ENCODE measurements around the gene NCKAP5. TPM values are rescaled to one million over a fixed set of nuclear protein-coding genes. Genes with fewer than 3 reads are reported as not detected.

NCKAP5 gene
- total and polyA plus RNA-seq, 9 of the 15 experiments (the other 6 are each of a cell fraction or from before 2014, with no cell fraction given): not detected

DNA sequence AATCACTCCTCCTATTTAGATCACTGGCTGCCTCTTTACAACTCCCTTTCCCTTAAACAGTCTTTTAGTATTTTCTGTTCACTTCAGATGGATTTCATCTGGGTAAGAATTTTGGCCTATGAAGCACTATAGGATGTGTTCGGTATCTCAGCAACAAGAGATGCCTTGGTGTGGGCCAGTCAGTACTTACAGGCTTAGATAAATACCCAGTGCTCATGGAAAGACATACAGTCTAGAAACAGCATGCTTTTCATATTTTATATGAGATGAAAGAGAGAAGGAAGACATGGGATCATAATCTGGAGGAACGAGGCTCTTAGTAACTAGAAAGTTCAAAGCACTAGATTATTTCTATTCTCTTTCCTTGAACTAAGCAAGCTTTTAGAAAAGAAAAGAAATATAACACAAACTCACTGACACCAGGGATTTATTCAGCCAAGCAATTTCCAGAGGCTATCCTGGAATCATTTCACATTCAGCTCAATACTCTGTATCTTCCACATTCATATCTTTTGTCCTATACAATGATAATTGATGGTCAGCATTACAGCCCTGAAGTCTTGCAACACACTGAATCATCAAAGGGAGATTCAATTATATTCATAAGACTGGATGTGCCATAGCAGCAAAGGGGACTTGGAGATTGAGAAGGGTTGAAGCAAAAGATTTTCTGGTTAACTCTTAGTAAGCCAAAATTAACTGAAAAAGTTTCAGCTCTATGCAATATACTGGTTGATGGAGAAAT lies 489.4 kb downstream of the NCKAP5 start (continued):
- TF ChIP-seq, protein P1, sequence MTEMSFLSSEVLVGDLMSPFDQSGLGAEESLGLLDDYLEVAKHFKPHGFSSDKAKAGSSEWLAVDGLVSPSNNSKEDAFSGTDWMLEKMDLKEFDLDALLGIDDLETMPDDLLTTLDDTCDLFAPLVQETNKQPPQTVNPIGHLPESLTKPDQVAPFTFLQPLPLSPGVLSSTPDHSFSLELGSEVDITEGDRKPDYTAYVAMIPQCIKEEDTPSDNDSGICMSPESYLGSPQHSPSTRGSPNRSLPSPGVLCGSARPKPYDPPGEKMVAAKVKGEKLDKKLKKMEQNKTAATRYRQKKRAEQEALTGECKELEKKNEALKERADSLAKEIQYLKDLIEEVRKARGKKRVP (CRISPR knock-in tag; IDR thresholded peaks at IDR 0.05): no peak
- TF ChIP-seq AFF4 (CRISPR knock-in tag; IDR thresholded peaks at IDR 0.05) (no peak), RBM22 (IDR thresholded peaks at IDR 0.05; ENCODE audit: low read depth, low read length, poor library complexity, severe bottlenecking) (no peak), GATA2 (CRISPR knock-in tag; IDR thresholded peaks at IDR 0.05) (no peak)
- TF ChIP-seq, protein P2, sequence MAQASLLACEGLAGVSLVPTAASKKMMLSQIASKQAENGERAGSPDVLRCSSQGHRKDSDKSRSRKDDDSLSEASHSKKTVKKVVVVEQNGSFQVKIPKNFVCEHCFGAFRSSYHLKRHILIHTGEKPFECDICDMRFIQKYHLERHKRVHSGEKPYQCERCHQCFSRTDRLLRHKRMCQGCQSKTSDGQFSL (CRISPR knock-in tag; IDR thresholded peaks at IDR 0.05): no peak
- TF ChIP-seq, protein P2 (tag; IDR thresholded peaks at IDR 0.05): no peak
- TF ChIP-seq, protein P3, sequence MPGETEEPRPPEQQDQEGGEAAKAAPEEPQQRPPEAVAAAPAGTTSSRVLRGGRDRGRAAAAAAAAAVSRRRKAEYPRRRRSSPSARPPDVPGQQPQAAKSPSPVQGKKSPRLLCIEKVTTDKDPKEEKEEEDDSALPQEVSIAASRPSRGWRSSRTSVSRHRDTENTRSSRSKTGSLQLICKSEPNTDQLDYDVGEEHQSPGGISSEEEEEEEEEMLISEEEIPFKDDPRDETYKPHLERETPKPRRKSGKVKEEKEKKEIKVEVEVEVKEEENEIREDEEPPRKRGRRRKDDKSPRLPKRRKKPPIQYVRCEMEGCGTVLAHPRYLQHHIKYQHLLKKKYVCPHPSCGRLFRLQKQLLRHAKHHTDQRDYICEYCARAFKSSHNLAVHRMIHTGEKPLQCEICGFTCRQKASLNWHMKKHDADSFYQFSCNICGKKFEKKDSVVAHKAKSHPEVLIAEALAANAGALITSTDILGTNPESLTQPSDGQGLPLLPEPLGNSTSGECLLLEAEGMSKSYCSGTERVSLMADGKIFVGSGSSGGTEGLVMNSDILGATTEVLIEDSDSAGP (CRISPR knock-in tag; IDR thresholded peaks at IDR 0.05): no peak

Measured in K562 (cell line).